Body of pancreas (tissue), 4 donors: ENCODE data around the gene ANKRD13C. TPM values are rescaled to one million over a fixed set of nuclear protein-coding genes. Genes with fewer than 3 reads are reported as not detected.

ENCODE experiments used
- ATAC-seq: fragments of 150-250 bp; one replicate; pipeline ENCODE4 v1.9.1; 2016
- DNase-seq, 4 donors: peaks; one replicate each; pipeline ENCODE4 v3.0.0-alpha.2; 2019
- H3K27ac ChIP-seq, 4 donors: fragments of 200-600 bp; sonication (generic); 1 replicate in 3 of 4; 2 replicates in 1 of 4; pipeline versions ENCODE4 v1.5.1 to v1.6.1; 2016 to 2019; ENCODE audit warnings: mild to moderate bottlenecking in 1 of 4, mixed read lengths in 1 of 4, moderate library complexity in 1 of 4
- H3K27me3 ChIP-seq, 2 donors: fragments of 200-600 bp; sonication (generic); one replicate each; pipeline ENCODE4 v1.6.0; 2016; ENCODE audit warnings: mild to moderate bottlenecking in 1 of 2
- H3K36me3 ChIP-seq, 2 donors: fragments of 200-600 bp; sonication (generic); replicated peaks in 1 of 2; 2 replicates each; pipeline ENCODE4 v1.5.1; 2016; ENCODE audit warnings: low read depth in 2 of 2; ENCODE audit not compliant: insufficient read depth in 1 of 2
- H3K4me1 ChIP-seq: fragments of 200-600 bp; sonication (generic); one replicate; pipeline ENCODE4 v1.6.0; 2016
- H3K4me3 ChIP-seq, 2 donors: fragments of 200-600 bp; sonication (generic); 1 replicate in 1 of 2; 2 replicates in 1 of 2; pipeline ENCODE4 v1.5.1; 2016 to 2019
- H3K9me3 ChIP-seq, 3 donors: fragments of 200-600 bp; sonication (generic); 1 replicate in 2 of 3; 2 replicates in 1 of 3; pipeline ENCODE4 v1.5.1; 2016
- POLR2A ChIP-seq, 3 donors: fragments of 450-650 bp; IDR thresholded peaks; one replicate each; pipeline ENCODE4 v1.6.1; 2016; ENCODE audit warnings: antibody characterized with exemption in 3 of 3, mild to moderate bottlenecking in 2 of 3
- WGBS, 2 donors: methylation state at CpG; one replicate each; pipeline ENCODE4 v1.1.5; 2017; 5-methylcytosine and 5-hydroxymethylcytosine counted together
- intact Hi-C: fragments of 100-400 bp; cut with DNase I; formaldehyde crosslinking; loops from one replicate; pipeline ENCODE4 v1.15.1; 2023
- total RNA-seq, 2 donors: library from RNA; depleted of rRNA; stranded (reverse); fragments of >200 nt; gene quantifications; one replicate each; pipeline ENCODE4 v1.1.0, GENCODE V29; 2016
- TF ChIP-seq, protein P1 (sequence below), 7 experiments: fragments of 450-650 bp in 4 of 7; fragments of 200-600 bp in 3 of 7; sonication (generic) in 3 of 7; IDR thresholded peaks; one replicate each; pipeline ENCODE4 v1.5.1; 2016 to 2019; ENCODE audit warnings: antibody characterized with exemption in 7 of 7

ANKRD13C gene
- total RNA-seq, 2 donors from 2014 or later, result 13.7 to 21.8 TPM

DNA sequence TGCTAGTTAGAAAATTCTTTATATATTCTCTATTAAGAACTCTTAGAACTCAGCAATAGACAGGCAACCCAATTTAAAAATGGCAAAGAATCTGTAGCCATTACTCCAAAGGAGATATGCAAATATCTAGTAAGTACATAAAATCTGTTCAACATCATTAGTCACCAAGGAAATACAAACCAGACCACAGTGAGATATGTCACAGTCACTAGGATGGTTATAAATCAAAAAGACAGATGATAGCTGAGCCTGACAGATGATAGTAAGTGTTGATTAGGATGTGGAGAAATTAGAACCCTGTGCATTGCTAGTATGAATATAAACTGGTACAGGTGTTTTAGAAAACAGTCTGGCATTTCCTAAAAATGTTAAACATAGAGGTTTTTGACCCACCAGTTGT lies 106.8 kb downstream of the ANKRD13C start:
- Histone ChIP-seq H3K27me3 (no peaks in the 10 kb centered on the region), H3K27ac (no peak overlapping the region), H3K4me3 (no peak overlapping the region), H3K9me3 (no peaks in the 10 kb centered on the region), H3K4me1 (no peaks in the 10 kb centered on the region), H3K36me3 (peaks cover 22 to 53% of the 10 kb centered on the region in 2 donors)
- intact Hi-C loops, result loop anchor here (10.0 kb wide), 1 partner anchor 817 kb away; no protein-coding TSS in a partner anchor
- no peak for DNase-seq
- TF ChIP-seq POLR2A (IDR thresholded peaks at IDR 0.05), result no peak
- TF ChIP-seq, protein P1, sequence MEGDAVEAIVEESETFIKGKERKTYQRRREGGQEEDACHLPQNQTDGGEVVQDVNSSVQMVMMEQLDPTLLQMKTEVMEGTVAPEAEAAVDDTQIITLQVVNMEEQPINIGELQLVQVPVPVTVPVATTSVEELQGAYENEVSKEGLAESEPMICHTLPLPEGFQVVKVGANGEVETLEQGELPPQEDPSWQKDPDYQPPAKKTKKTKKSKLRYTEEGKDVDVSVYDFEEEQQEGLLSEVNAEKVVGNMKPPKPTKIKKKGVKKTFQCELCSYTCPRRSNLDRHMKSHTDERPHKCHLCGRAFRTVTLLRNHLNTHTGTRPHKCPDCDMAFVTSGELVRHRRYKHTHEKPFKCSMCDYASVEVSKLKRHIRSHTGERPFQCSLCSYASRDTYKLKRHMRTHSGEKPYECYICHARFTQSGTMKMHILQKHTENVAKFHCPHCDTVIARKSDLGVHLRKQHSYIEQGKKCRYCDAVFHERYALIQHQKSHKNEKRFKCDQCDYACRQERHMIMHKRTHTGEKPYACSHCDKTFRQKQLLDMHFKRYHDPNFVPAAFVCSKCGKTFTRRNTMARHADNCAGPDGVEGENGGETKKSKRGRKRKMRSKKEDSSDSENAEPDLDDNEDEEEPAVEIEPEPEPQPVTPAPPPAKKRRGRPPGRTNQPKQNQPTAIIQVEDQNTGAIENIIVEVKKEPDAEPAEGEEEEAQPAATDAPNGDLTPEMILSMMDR (IDR thresholded peaks at IDR 0.05), result no peak
- no peak for ATAC-seq

DNA sequence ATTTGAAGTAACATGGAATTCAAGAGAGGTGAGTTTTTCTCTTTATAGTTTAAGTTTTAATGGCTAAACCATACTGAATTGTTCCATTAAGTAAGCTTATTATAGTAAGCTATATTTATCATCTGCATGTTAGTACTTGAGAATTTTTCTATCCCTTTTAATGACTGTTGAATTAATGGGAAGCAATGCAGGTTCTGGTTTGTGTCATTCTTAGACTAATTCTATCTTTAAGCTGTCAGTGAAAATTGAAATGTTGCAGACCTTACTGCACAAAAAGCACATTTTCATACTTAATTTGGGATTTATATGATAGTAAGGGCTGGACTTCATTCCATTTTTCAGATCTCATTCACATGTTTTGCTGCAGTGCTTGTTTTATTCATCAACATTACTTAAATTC lies 107.4 kb downstream of the ANKRD13C start:
- no peaks in the 10 kb centered on the region for H3K27me3 ChIP-seq
- TF ChIP-seq, protein P1 (IDR thresholded peaks at IDR 0.05), result no peak
- no peak for TF ChIP-seq POLR2A (IDR thresholded peaks at IDR 0.05)
- no peak overlapping the region for H3K27ac ChIP-seq
- no peak overlapping the region for H3K4me3 ChIP-seq
- ATAC-seq (no peak), DNase-seq (no peak)
- H3K9me3 ChIP-seq, result no peaks in the 10 kb centered on the region
- intact Hi-C loops, result loop anchor here (10.0 kb wide), 1 partner anchor 818 kb away; no protein-coding TSS in a partner anchor
- no peaks in the 10 kb centered on the region for H3K4me1 ChIP-seq
- peaks cover 24 to 57% of the 10 kb centered on the region in 2 donors for H3K36me3 ChIP-seq

DNA sequence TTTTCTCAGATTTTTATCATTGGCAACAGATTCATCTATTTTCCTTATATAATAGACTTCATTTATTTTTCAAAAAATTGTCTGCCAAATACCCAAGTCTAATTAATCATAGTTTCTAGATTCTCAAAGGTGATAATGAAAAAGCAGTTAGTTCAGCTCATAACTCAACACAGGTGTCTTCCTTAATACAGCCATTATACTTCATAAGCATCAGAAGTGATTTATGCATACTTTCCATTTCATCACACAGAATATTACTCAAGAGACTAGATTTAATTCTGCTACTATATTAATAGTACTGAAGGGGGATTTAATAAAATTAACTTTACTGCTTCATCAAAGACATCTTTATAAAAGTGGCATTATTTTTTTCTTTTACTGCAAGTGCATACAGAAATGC lies 114.6 kb downstream of the ANKRD13C start:
- Histone ChIP-seq H3K4me1 (no peaks in the 10 kb centered on the region), H3K4me3 (no peak overlapping the region), H3K9me3 (no peaks in the 10 kb centered on the region), H3K27me3 (no peaks in the 10 kb centered on the region), H3K36me3 (peaks cover 3 to 61% of the 10 kb centered on the region in 2 donors), H3K27ac (no peak overlapping the region)
- no peak for TF ChIP-seq POLR2A (IDR thresholded peaks at IDR 0.05)
- TF ChIP-seq, protein P1 (IDR thresholded peaks at IDR 0.05), result no peak
- ATAC-seq (no peak), DNase-seq (no peak)
- intact Hi-C loops, result loop anchor here (10.0 kb wide), 1 partner anchor 825 kb away; no protein-coding TSS in a partner anchor

DNA sequence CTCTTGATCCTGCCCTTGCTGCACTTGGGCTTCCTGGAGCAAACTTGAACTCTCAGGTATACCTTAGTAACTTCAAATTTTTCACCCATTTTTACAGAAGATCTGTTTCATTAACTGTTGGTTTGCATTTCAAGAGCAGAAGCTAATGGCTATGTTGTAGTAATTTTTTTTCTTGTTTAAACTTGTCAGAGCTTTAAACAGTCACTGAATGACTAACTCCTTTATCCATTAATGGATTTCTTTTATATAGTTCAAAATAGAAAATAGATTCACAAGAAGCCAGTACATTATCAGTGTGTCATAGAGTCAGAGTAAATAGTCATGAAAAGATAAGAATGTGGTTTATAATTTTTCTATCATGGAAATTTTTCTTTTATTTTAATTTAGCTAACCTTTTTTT lies 119.8 kb downstream of the ANKRD13C start:
- Histone ChIP-seq H3K4me1 (no peaks in the 10 kb centered on the region), H3K27me3 (no peaks in the 10 kb centered on the region), H3K9me3 (no peaks in the 10 kb centered on the region), H3K36me3 (peaks cover 0 to 39% of the 10 kb centered on the region in 2 donors), H3K27ac (no peak overlapping the region), H3K4me3 (no peak overlapping the region)
- ATAC-seq (no peak), DNase-seq (no peak)
- TF ChIP-seq, protein P1 (IDR thresholded peaks at IDR 0.05), result no peak
- TF ChIP-seq POLR2A (IDR thresholded peaks at IDR 0.05), result no peak
- intact Hi-C loops, result no loop called here

DNA sequence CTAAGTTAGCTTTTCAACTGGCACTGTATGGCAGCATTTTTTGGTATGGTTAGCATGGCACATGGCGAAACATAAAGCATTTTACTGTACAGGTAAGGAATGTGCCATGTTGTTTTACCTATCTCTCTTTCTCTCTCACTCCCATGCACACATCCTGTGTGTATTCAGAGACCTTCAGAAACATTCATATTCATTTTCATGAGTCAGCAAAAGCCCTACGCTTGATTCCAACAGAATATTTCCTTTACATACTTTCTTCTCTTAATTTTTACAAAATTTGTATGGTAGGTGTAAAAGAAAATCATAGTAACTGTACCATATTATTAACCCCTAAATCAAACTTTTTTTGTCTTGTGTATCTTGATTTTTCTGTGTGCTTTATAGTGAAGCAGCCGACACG lies 123.0 kb downstream of the ANKRD13C start:
- peaks cover 0 to 27% of the 10 kb centered on the region in 2 donors for H3K36me3 ChIP-seq
- no peak overlapping the region for H3K4me3 ChIP-seq
- no peaks in the 10 kb centered on the region for H3K9me3 ChIP-seq
- WGBS, 2 donors, result 94 to 96% methylated on average over 4 of the region's 4 CpGs
- DNase-seq (no peak), ATAC-seq (no peak)
- peaks cover 6% of the 10 kb centered on the region for H3K4me1 ChIP-seq
- TF ChIP-seq POLR2A (IDR thresholded peaks at IDR 0.05), result no peak
- TF ChIP-seq, protein P1 (IDR thresholded peaks at IDR 0.05), result no peak
- H3K27ac ChIP-seq, result no peak overlapping the region
- intact Hi-C loops, result no loop called here
- no peaks in the 10 kb centered on the region for H3K27me3 ChIP-seq
